ENCODE data around the gene SF3B3. TPM values are rescaled to one million over a fixed set of nuclear protein-coding genes. Genes with fewer than 3 reads are reported as not detected.

The SF3B3 gene
- total RNA-seq, 1 donor: 142 TPM

DNA sequence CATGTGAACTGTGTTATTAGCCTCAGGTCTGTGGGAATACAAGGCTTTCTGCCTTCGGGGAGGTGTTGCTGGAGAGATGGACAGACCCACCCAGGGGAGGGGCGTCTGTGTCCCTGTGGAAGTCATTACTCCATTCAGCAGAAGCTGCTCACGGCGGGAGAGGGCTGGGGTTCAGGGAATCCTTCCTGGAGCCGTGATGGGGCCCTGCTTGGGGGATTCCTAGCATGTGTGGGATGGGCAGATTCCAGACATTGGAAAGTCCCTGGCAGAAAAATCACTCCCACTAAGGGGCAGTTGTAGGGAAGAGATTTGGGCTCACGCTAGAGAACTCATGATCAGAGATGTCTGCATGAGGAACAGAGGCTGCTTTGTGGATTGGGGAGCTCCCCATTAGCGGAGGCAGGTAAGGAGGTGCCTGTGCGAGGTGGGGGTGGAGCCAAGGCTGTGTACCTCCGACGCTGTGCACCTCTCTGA, 66.4 kb downstream of the SF3B3 start:
- H3K4me2 ChIP-seq (ENCODE audit: insufficient read depth, low read length): peak overlapping the region; percentile 49
- TF ChIP-seq, protein P1, sequence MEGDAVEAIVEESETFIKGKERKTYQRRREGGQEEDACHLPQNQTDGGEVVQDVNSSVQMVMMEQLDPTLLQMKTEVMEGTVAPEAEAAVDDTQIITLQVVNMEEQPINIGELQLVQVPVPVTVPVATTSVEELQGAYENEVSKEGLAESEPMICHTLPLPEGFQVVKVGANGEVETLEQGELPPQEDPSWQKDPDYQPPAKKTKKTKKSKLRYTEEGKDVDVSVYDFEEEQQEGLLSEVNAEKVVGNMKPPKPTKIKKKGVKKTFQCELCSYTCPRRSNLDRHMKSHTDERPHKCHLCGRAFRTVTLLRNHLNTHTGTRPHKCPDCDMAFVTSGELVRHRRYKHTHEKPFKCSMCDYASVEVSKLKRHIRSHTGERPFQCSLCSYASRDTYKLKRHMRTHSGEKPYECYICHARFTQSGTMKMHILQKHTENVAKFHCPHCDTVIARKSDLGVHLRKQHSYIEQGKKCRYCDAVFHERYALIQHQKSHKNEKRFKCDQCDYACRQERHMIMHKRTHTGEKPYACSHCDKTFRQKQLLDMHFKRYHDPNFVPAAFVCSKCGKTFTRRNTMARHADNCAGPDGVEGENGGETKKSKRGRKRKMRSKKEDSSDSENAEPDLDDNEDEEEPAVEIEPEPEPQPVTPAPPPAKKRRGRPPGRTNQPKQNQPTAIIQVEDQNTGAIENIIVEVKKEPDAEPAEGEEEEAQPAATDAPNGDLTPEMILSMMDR (IDR thresholded peaks at IDR 0.05; ENCODE audit: extremely low read depth, low read depth, low read length): no peak
- peak overlapping the region; percentile 65 for H3K27ac ChIP-seq (ENCODE audit: low read depth, low read length)
- no peaks in the 10 kb centered on the region for H4K20me1 ChIP-seq (ENCODE audit: insufficient read depth, low read length)
- no peaks in the 10 kb centered on the region for H3K79me2 ChIP-seq (ENCODE audit: insufficient read depth, low read length)
- H3K4me1 ChIP-seq (ENCODE audit: insufficient read depth, low read length): peaks cover 24% of the 10 kb centered on the region
- DNase-seq (ENCODE audit: insufficient read length, low spot score, missing footprints): peak; percentile 83
- H3K27me3 ChIP-seq (ENCODE audit: insufficient read depth, low read length): no peaks in the 10 kb centered on the region
- no peaks in the 10 kb centered on the region for H3K36me3 ChIP-seq (ENCODE audit: insufficient read depth, low read length)
- peak overlapping the region; percentile 50 for H3K4me3 ChIP-seq (ENCODE audit: insufficient read depth, low read length)
- no peaks in the 10 kb centered on the region for H3K9me3 ChIP-seq (ENCODE audit: low read depth, low read length)
- H2AFZ ChIP-seq (ENCODE audit: low read length): peak overlapping the region; percentile 73

DNA sequence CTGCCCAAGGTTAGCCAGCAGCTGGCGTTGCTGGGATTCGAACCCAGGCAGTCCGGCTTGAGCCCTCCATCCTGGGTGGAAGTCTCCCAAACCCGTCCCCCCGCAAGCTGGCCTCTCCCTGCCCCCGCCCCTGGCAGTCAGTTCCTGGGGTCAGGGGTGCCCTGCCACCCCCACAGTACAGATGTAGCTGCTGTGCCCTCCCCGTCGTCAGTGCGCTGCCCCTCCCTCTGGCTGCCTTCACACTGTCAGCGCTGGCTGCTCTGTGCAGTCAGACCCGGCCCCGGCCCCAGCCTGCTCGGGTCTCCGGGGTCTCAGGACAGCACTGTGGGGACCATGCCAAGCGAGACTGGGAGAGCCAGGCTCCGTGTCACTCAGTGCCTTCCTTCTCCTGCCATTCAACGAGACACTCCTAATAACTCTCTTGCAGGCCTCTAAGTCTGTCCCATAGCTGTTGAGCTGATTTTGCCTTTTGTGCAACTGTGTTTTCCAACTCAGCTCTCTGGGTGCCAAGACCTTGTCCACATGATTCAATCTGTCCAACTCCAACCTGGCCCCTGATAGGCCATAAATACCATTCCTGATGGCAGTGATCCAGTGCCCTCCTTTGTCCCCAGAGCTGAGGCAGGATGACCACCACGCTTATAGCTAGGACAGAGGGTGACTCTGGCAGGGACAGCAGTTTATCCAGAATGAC, 67.3 kb downstream of the SF3B3 start:
- H3K4me1 ChIP-seq (ENCODE audit: insufficient read depth, low read length): peaks cover 24% of the 10 kb centered on the region
- TF ChIP-seq, protein P1 (IDR thresholded peaks at IDR 0.05; ENCODE audit: extremely low read depth, low read depth, low read length): no peak
- no peak for DNase-seq (ENCODE audit: insufficient read length, low spot score, missing footprints)
- H3K27me3 ChIP-seq (ENCODE audit: insufficient read depth, low read length): no peaks in the 10 kb centered on the region
- H3K9me3 ChIP-seq (ENCODE audit: low read depth, low read length): no peaks in the 10 kb centered on the region
- H4K20me1 ChIP-seq (ENCODE audit: insufficient read depth, low read length): no peaks in the 10 kb centered on the region
- H2AFZ ChIP-seq (ENCODE audit: low read length): peak overlapping the region; percentile 56
- H3K27ac ChIP-seq (ENCODE audit: low read depth, low read length): peak overlapping the region; percentile 65
- no peaks in the 10 kb centered on the region for H3K79me2 ChIP-seq (ENCODE audit: insufficient read depth, low read length)
- H3K36me3 ChIP-seq (ENCODE audit: insufficient read depth, low read length): no peaks in the 10 kb centered on the region
- peak overlapping the region; percentile 50 for H3K4me3 ChIP-seq (ENCODE audit: insufficient read depth, low read length)
- peak overlapping the region; percentile 49 for H3K4me2 ChIP-seq (ENCODE audit: insufficient read depth, low read length)

DNA sequence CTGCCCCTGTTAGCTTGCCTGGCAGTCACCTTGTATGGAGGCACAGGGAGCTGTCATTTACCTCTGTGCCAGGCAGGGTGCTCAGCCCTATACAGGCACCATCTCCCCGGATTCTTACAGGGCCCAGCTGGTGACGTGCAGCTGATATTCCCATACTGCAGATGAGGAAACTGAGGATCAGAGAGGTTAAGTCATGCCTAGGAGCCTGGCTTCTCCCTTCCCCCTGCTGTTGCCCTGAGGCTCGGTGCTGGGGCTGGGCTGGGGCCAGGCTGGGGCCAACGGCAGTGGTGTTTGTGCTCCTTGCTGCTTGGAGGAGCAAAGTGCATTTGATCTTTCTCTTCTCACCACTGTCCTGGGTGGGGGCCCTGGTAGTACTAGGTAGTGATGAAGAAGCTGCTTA, 68.0 kb downstream of the SF3B3 start:
- Histone ChIP-seq H2AFZ (ENCODE audit: low read length) (no peak overlapping the region), H3K79me2 (ENCODE audit: insufficient read depth, low read length) (no peaks in the 10 kb centered on the region), H3K4me2 (ENCODE audit: insufficient read depth, low read length) (no peak overlapping the region), H4K20me1 (ENCODE audit: insufficient read depth, low read length) (no peaks in the 10 kb centered on the region), H3K36me3 (ENCODE audit: insufficient read depth, low read length) (no peaks in the 10 kb centered on the region), H3K4me1 (ENCODE audit: insufficient read depth, low read length) (peaks cover 24% of the 10 kb centered on the region), H3K4me3 (ENCODE audit: insufficient read depth, low read length) (no peak overlapping the region), H3K9me3 (ENCODE audit: low read depth, low read length) (no peaks in the 10 kb centered on the region), H3K27ac (ENCODE audit: low read depth, low read length) (no peak overlapping the region), H3K27me3 (ENCODE audit: insufficient read depth, low read length) (no peaks in the 10 kb centered on the region)
- TF ChIP-seq, protein P1 (IDR thresholded peaks at IDR 0.05; ENCODE audit: extremely low read depth, low read depth, low read length): no peak
- DNase-seq (ENCODE audit: insufficient read length, low spot score, missing footprints): no peak

DNA sequence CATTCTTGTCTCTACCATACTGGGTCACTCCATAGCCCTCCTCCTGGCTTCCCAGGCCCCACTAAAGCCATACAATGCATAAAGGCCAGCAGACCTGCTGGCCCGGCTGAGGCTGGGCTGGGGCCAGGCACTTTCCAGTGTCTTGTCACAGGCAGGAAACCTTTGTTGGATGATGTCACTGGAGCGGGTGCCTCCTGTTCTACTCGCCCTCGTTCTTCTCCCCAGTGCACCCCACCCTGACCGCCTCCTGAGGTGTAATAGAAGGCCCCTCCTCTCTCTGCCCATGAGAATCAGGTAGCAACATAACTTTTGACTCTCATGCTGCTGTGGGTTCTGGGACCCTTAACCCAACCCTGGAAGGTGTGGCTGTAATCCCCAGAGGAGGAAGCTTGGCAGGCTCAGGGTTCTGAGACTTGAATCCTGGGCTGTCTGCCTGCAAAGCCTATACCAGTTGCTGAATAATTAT, 68.5 kb downstream of the SF3B3 start:
- peaks cover 24% of the 10 kb centered on the region for H3K4me1 ChIP-seq (ENCODE audit: insufficient read depth, low read length)
- TF ChIP-seq, protein P1 (IDR thresholded peaks at IDR 0.05; ENCODE audit: extremely low read depth, low read depth, low read length): no peak
- DNase-seq (ENCODE audit: insufficient read length, low spot score, missing footprints): no peak
- H3K9me3 ChIP-seq (ENCODE audit: low read depth, low read length): no peaks in the 10 kb centered on the region
- H3K27me3 ChIP-seq (ENCODE audit: insufficient read depth, low read length): no peaks in the 10 kb centered on the region
- H3K4me3 ChIP-seq (ENCODE audit: insufficient read depth, low read length): no peak overlapping the region
- H2AFZ ChIP-seq (ENCODE audit: low read length): no peak overlapping the region
- peak overlapping the region; percentile 23 for H3K4me2 ChIP-seq (ENCODE audit: insufficient read depth, low read length)
- H3K79me2 ChIP-seq (ENCODE audit: insufficient read depth, low read length): no peaks in the 10 kb centered on the region
- no peak overlapping the region for H3K27ac ChIP-seq (ENCODE audit: low read depth, low read length)
- no peaks in the 10 kb centered on the region for H4K20me1 ChIP-seq (ENCODE audit: insufficient read depth, low read length)
- no peaks in the 10 kb centered on the region for H3K36me3 ChIP-seq (ENCODE audit: insufficient read depth, low read length)
